Tibial nerve (tissue), 4 donors: Measurements from ENCODE around the gene FLNA. TPM values are rescaled to one million over a fixed set of nuclear protein-coding genes. Genes with fewer than 3 reads are reported as not detected.

Experiments used
- DNase-seq, 2 donors: peaks; one replicate each; pipeline ENCODE4 v3.0.0-alpha.2; 2019; ENCODE audit warnings: low spot score in 2 of 2
- H3K27ac ChIP-seq, 4 donors: fragments of 200-600 bp; sonication (generic) in 3 of 4; one replicate each; pipeline ENCODE4 v1.5.1; 2017 to 2019; ENCODE audit warnings: mild to moderate bottlenecking in 1 of 4
- H3K27me3 ChIP-seq, 2 donors: fragments of 200-600 bp; sonication (generic) in 1 of 2; one replicate each; pipeline versions ENCODE4 v1.5.1 to v1.6.0; 2017 to 2019
- H3K36me3 ChIP-seq, 3 donors: fragments of 200-600 bp; sonication (generic); one replicate each; pipeline ENCODE4 v1.5.1; 2018 to 2019
- H3K4me1 ChIP-seq, 4 donors: fragments of 200-600 bp; sonication (generic) in 3 of 4; one replicate each; pipeline ENCODE4 v1.5.1; 2017 to 2019
- H3K4me3 ChIP-seq, 4 donors: fragments of 200-600 bp; sonication (generic) in 3 of 4; one replicate each; pipeline ENCODE4 v1.5.1; 2017 to 2019; ENCODE audit warnings: mild to moderate bottlenecking in 1 of 4, moderate library complexity in 1 of 4
- H3K9me3 ChIP-seq, 4 donors: fragments of 200-600 bp; sonication (generic) in 3 of 4; one replicate each; pipeline ENCODE4 v1.5.1; 2017 to 2019
- CTCF ChIP-seq, 5 experiments: fragments of 200-600 bp in 3 of 5; fragments of 450-650 bp in 2 of 5; sonication (generic) in 3 of 5; IDR thresholded peaks; one replicate each; pipeline ENCODE4 v1.5.1; 2016 to 2019; ENCODE audit warnings: antibody characterized with exemption in 5 of 5, mild to moderate bottlenecking in 3 of 5, moderate library complexity in 2 of 5
- EP300 ChIP-seq, 2 donors: sonication (generic); formaldehyde crosslinking; IDR thresholded peaks; one replicate each; pipeline ENCODE4 v1.6.1; 2017; ENCODE audit warnings: antibody characterized with exemption in 2 of 2, mild to moderate bottlenecking in 1 of 2
- POLR2A ChIP-seq, 2 donors: fragments of 450-650 bp; IDR thresholded peaks; one replicate each; pipeline ENCODE4 v1.6.1; 2017; ENCODE audit warnings: antibody characterized with exemption in 2 of 2, mild to moderate bottlenecking in 2 of 2, moderate library complexity in 2 of 2
- WGBS, 2 donors: methylation state at CpG; one replicate each; pipeline ENCODE4 v1.1.5; 2018; 5-methylcytosine and 5-hydroxymethylcytosine counted together
- total RNA-seq, 4 donors: library from RNA; depleted of rRNA; stranded (reverse); fragments of >200 nt; gene quantifications; one replicate each; pipeline ENCODE4 v1.1.0, GENCODE V29; 2016

Gene FLNA
- total RNA-seq, 4 donors from 2014 or later: 995 to 1,349 (median 1,139) TPM

- Histone ChIP-seq H3K27me3 (no peaks in the 10 kb centered on the region), H3K9me3 (no peaks in the 10 kb centered on the region), H3K4me3 (no peak overlapping the region), H3K27ac (no peak overlapping the region), H3K4me1 (no peaks in the 10 kb centered on the region), H3K36me3 (peaks cover 0 to 98% (median 12%) of the 10 kb centered on the region in 3 donors)
- WGBS, 2 donors: 43 to 72% methylated on average over 3 to 10 of the region's 12 CpGs
- DNase-seq: no peak
- TF ChIP-seq EP300 (IDR thresholded peaks at IDR 0.05) (no peak), POLR2A (IDR thresholded peaks at IDR 0.05) (no peak), CTCF (IDR thresholded peaks at IDR 0.05) (no peak)
Observed at GRCh38 chrX:154355776-154356140, 18.7 kb downstream of the FLNA start.

GRCh38 chrX:154355094-154355775, 19.2 kb downstream of the FLNA start:
- Histone ChIP-seq H3K4me3 (no peak overlapping the region), H3K9me3 (no peaks in the 10 kb centered on the region), H3K27me3 (no peaks in the 10 kb centered on the region), H3K4me1 (no peaks in the 10 kb centered on the region), H3K36me3 (peaks cover 0 to 100% (median 12%) of the 10 kb centered on the region in 3 donors), H3K27ac (no peak overlapping the region)
- TF ChIP-seq CTCF (IDR thresholded peaks at IDR 0.05) (no peak), EP300 (IDR thresholded peaks at IDR 0.05) (no peak), POLR2A (IDR thresholded peaks at IDR 0.05) (no peak)
- DNase-seq: no peak
- 78 to 89% methylated on average over 10 to 27 of the region's 30 CpGs for WGBS, 2 donors

- H3K4me1 ChIP-seq: no peaks in the 10 kb centered on the region
- 81% methylated on average over 7 of the region's 13 CpGs; no CpG with 5 or more reads in 1 of the 2 donors for WGBS, 2 donors
- DNase-seq: no peak
Observed at GRCh38 chrX:154354516-154354915, 19.9 kb downstream of the FLNA start.

GRCh38 chrX:154354013-154354412, 20.4 kb downstream of the FLNA start:
- no peak overlapping the region for H3K27ac ChIP-seq
- peaks cover 0 to 100% (median 6%) of the 10 kb centered on the region in 3 donors for H3K36me3 ChIP-seq
- TF ChIP-seq POLR2A (IDR thresholded peaks at IDR 0.05) (no peak), CTCF (IDR thresholded peaks at IDR 0.05) (no peak), EP300 (IDR thresholded peaks at IDR 0.05) (no peak)
- H3K4me3 ChIP-seq: no peak overlapping the region
- H3K4me1 ChIP-seq: no peaks in the 10 kb centered on the region
- no peaks in the 10 kb centered on the region for H3K9me3 ChIP-seq
- 91 to 100% methylated on average over 2 to 11 of the region's 14 CpGs for WGBS, 2 donors
- DNase-seq: no peak
- no peaks in the 10 kb centered on the region for H3K27me3 ChIP-seq

More at GRCh38 chrX:154354516-154354915, 19.9 kb downstream of the FLNA start:
- Histone ChIP-seq H3K9me3 (no peaks in the 10 kb centered on the region), H3K27me3 (no peaks in the 10 kb centered on the region), H3K27ac (no peak overlapping the region), H3K36me3 (peaks cover 0 to 100% (median 8%) of the 10 kb centered on the region in 3 donors), H3K4me3 (no peak overlapping the region)
- no peak for TF ChIP-seq EP300 (IDR thresholded peaks at IDR 0.05)
- TF ChIP-seq CTCF (IDR thresholded peaks at IDR 0.05): no peak
- no peak for TF ChIP-seq POLR2A (IDR thresholded peaks at IDR 0.05)

GRCh38 chrX:154353172-154353843, 21.1 kb downstream of the FLNA start:
- H3K27ac ChIP-seq: no peak overlapping the region
- H3K36me3 ChIP-seq: peaks cover 0 to 100% (median 5%) of the 10 kb centered on the region in 3 donors
- H3K27me3 ChIP-seq: no peaks in the 10 kb centered on the region
- H3K4me3 ChIP-seq: no peak overlapping the region
- WGBS, 2 donors: 84 to 88% methylated on average over 6 to 22 of the region's 24 CpGs
- TF ChIP-seq EP300 (IDR thresholded peaks at IDR 0.05) (no peak), CTCF (IDR thresholded peaks at IDR 0.05) (no peak), POLR2A (IDR thresholded peaks at IDR 0.05) (no peak)
- DNase-seq: no peak
- no peaks in the 10 kb centered on the region for H3K4me1 ChIP-seq
- no peaks in the 10 kb centered on the region for H3K9me3 ChIP-seq
